ENCODE measurements around the gene SAMD4B. TPM values are rescaled to one million over a fixed set of nuclear protein-coding genes. Genes with fewer than 3 reads are reported as not detected.

SAMD4B gene
- total RNA-seq, 1 donor from 2014 or later, result 139 TPM

GRCh38 chr19:39402346-39403300 lies 60.4 kb downstream of the SAMD4B start:
- intact Hi-C loops (cut with DNase I), result no loop called here
- ATAC-seq (peak; percentile 59), DNase-seq (ENCODE audit: low spot score) (peak; percentile 95)

GRCh38 chr19:39403331-39404312 lies 61.4 kb downstream of the SAMD4B start:
- DNase-seq (ENCODE audit: low spot score) (peak; percentile 99), ATAC-seq (peak; percentile 78)
- intact Hi-C loops (cut with DNase I), result no loop called here

GRCh38 chr19:39405261-39405957 lies 63.2 kb downstream of the SAMD4B start:
- intact Hi-C loops (cut with DNase I), result no loop called here
- no peak for ATAC-seq
- no peak for DNase-seq (ENCODE audit: low spot score)

GRCh38 chr19:39405958-39406655 lies 63.9 kb downstream of the SAMD4B start:
- no peak for DNase-seq (ENCODE audit: low spot score)
- ATAC-seq, result no peak
- intact Hi-C loops (cut with DNase I), result no loop called here

- ATAC-seq, result peak; percentile 29
- DNase-seq (ENCODE audit: low spot score), result peak; percentile 96
- intact Hi-C loops (cut with DNase I), result no loop called here
Measured at GRCh38 chr19:39406656-39407409, 64.6 kb downstream of the SAMD4B start, which contains the start of gene ZFP36. TSS of gene ZFP36 (plus strand) at chr19:39406847. CDS start at chr19:39406905, 58 bp downstream.

- DNase-seq (ENCODE audit: low spot score) (peak; percentile 74), ATAC-seq (no peak)
- intact Hi-C loops (cut with DNase I), result no loop called here
Measured at GRCh38 chr19:39407410-39407659, 65.1 kb downstream of the SAMD4B start.

GRCh38 chr19:39407660-39408391 lies 65.6 kb downstream of the SAMD4B start:
- DNase-seq (ENCODE audit: low spot score), result peak; percentile 76
- intact Hi-C loops (cut with DNase I), result no loop called here
- ATAC-seq, result no peak

GRCh38 chr19:39408392-39409207 lies 66.4 kb downstream of the SAMD4B start:
- intact Hi-C loops (cut with DNase I), result no loop called here
- DNase-seq (ENCODE audit: low spot score) (no peak), ATAC-seq (no peak)

- intact Hi-C loops (cut with DNase I), result no loop called here
- ATAC-seq (peak; percentile 51), DNase-seq (ENCODE audit: low spot score) (peak; percentile 95)
Measured at GRCh38 chr19:39409208-39410016, 67.2 kb downstream of the SAMD4B start.

GRCh38 chr19:39410017-39410830 lies 68.0 kb downstream of the SAMD4B start:
- DNase-seq (ENCODE audit: low spot score) (peak; percentile 91), ATAC-seq (peak; percentile 47)
- intact Hi-C loops (cut with DNase I), result no loop called here

GRCh38 chr19:39410831-39411080 lies 68.5 kb downstream of the SAMD4B start:
- no peak for ATAC-seq
- intact Hi-C loops (cut with DNase I), result no loop called here
- DNase-seq (ENCODE audit: low spot score), result no peak

- DNase-seq (ENCODE audit: low spot score) (peak; percentile 74), ATAC-seq (no peak)
- intact Hi-C loops (cut with DNase I), result no loop called here
Measured at GRCh38 chr19:39411081-39411831, 69.0 kb downstream of the SAMD4B start.

- intact Hi-C loops (cut with DNase I), result no loop called here
- ATAC-seq (peak; percentile 45), DNase-seq (ENCODE audit: low spot score) (peak; percentile 95)
Measured at GRCh38 chr19:39411832-39412099, 69.5 kb downstream of the SAMD4B start.

- intact Hi-C loops (cut with DNase I), result no loop called here
- ATAC-seq, result peak; percentile 70
- peak; percentile 98 for DNase-seq (ENCODE audit: low spot score)
Measured at GRCh38 chr19:39412100-39412866, 70.1 kb downstream of the SAMD4B start, which contains the start of gene PLEKHG2. TSS of gene PLEKHG2 (plus strand) at chr19:39412669. CDS start at chr19:39414087, 1,418 bp downstream.

All from sciatic nerve (tissue), 2 donors.